ENCODE data around the gene CLCA2. TPM values are rescaled to one million over a fixed set of nuclear protein-coding genes. Genes with fewer than 3 reads are reported as not detected.

The CLCA2 gene
- polyA plus RNA-seq, 1 donor (not counting 4 experiments of a cell fraction or from before 2014, with no cell fraction given) = 407 TPM

GRCh38 chr1:86455073-86455472, 31.1 kb downstream of the CLCA2 start:
- Histone ChIP-seq H3K9me1 (ENCODE audit: control insufficient read depth, extremely low read depth, insufficient read depth, low read length) (no peaks in the 10 kb centered on the region), H3K27ac (ENCODE audit: control insufficient read depth, insufficient read depth, low read length) (no peak overlapping the region), H3K4me1 (ENCODE audit: control insufficient read depth, extremely low read depth, insufficient read depth, low read length) (no peaks in the 10 kb centered on the region), H3K9ac (ENCODE audit: control insufficient read depth, extremely low read depth, insufficient read depth, low read length) (no peak overlapping the region), H3K4me3 (ENCODE audit: control insufficient read depth in 2 of 3, extremely low read depth in 1 of 3, insufficient read depth in 2 of 3, low read depth in 1 of 3, low read length in 3 of 3) (no peak overlapping the region), H3K9me3 (ENCODE audit: control insufficient read depth, low read depth, low read length) (no peaks in the 10 kb centered on the region), H3K4me2 (ENCODE audit: control insufficient read depth, extremely low read depth, insufficient read depth, low read depth, low read length) (no peak overlapping the region), H2AFZ (ENCODE audit: control insufficient read depth, low read length) (no peak overlapping the region), H4K20me1 (ENCODE audit: control insufficient read depth, extremely low read depth, insufficient read depth, low read length) (no peaks in the 10 kb centered on the region), H3K79me2 (ENCODE audit: control insufficient read depth, insufficient read depth, low read length) (no peaks in the 10 kb centered on the region), H3K36me3 (ENCODE audit: control insufficient read depth in 2 of 2, extremely low read depth in 1 of 2, insufficient read depth in 2 of 2, low read length in 2 of 2) (peaks cover 15 to 18% of the 10 kb centered on the region in 2 experiments), H3K27me3 (ENCODE audit: control insufficient read depth, extremely low read depth, insufficient read depth, low read length) (no peaks in the 10 kb centered on the region)
- TF ChIP-seq, protein P1, sequence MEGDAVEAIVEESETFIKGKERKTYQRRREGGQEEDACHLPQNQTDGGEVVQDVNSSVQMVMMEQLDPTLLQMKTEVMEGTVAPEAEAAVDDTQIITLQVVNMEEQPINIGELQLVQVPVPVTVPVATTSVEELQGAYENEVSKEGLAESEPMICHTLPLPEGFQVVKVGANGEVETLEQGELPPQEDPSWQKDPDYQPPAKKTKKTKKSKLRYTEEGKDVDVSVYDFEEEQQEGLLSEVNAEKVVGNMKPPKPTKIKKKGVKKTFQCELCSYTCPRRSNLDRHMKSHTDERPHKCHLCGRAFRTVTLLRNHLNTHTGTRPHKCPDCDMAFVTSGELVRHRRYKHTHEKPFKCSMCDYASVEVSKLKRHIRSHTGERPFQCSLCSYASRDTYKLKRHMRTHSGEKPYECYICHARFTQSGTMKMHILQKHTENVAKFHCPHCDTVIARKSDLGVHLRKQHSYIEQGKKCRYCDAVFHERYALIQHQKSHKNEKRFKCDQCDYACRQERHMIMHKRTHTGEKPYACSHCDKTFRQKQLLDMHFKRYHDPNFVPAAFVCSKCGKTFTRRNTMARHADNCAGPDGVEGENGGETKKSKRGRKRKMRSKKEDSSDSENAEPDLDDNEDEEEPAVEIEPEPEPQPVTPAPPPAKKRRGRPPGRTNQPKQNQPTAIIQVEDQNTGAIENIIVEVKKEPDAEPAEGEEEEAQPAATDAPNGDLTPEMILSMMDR (optimal IDR thresholded peaks at IDR 0.05 in 1 of 3, IDR thresholded peaks at IDR 0.05 in 1 of 3, conservative IDR thresholded peaks at IDR 0.05 in 1 of 3; ENCODE audit: extremely low read depth in 1 of 3, insufficient read depth in 2 of 3, low read length in 3 of 3) = no peak
- no peak for TF ChIP-seq EZH2 (IDR thresholded peaks at IDR 0.05; ENCODE audit: low read length)
- dilution Hi-C loops (cut with MboI; ENCODE audit: extremely low pct_ligation_motif_present, low sequenced_read_pairs) = no loop called here
- no peak for DNase-seq (ENCODE audit: low read depth, low spot score)
- no peak for FAIRE-seq

DNA sequence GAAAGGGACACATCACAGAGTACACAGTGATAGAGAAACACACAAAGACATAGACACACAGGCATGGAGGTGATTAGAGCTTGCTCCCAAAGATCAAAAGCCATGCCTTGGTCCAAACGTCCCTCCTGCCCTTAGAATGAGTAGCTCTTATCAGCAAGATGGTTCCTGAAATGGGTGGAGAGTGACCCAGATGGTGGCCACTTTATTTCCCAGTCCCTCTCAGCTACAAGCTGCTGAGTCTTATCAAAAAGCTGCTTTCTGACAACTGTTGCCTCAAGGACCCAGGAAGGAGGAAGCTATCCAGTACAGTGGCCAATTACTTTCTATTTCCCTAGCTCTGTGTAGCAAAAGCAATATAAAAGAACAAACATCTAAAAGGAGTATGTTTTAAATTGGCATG, 37.0 kb downstream of the CLCA2 start:
- no peaks in the 10 kb centered on the region for H3K9me3 ChIP-seq (ENCODE audit: control insufficient read depth, low read depth, low read length)
- H3K36me3 ChIP-seq (ENCODE audit: control insufficient read depth in 2 of 2, extremely low read depth in 1 of 2, insufficient read depth in 2 of 2, low read length in 2 of 2) = peaks cover 0 to 2% of the 10 kb centered on the region in 2 experiments
- no peaks in the 10 kb centered on the region for H3K27me3 ChIP-seq (ENCODE audit: control insufficient read depth, extremely low read depth, insufficient read depth, low read length)
- no peaks in the 10 kb centered on the region for H3K4me1 ChIP-seq (ENCODE audit: control insufficient read depth, extremely low read depth, insufficient read depth, low read length)
- H3K79me2 ChIP-seq (ENCODE audit: control insufficient read depth, insufficient read depth, low read length) = no peaks in the 10 kb centered on the region
- H3K9ac ChIP-seq (ENCODE audit: control insufficient read depth, extremely low read depth, insufficient read depth, low read length) = no peak overlapping the region
- H3K27ac ChIP-seq (ENCODE audit: control insufficient read depth, insufficient read depth, low read length) = no peak overlapping the region
- dilution Hi-C loops (cut with MboI; ENCODE audit: extremely low pct_ligation_motif_present, low sequenced_read_pairs) = no loop called here
- no peak overlapping the region for H2AFZ ChIP-seq (ENCODE audit: control insufficient read depth, low read length)
- H4K20me1 ChIP-seq (ENCODE audit: control insufficient read depth, extremely low read depth, insufficient read depth, low read length) = no peaks in the 10 kb centered on the region
- no peak for TF ChIP-seq EZH2 (IDR thresholded peaks at IDR 0.05; ENCODE audit: low read length)
- TF ChIP-seq, protein P1 (optimal IDR thresholded peaks at IDR 0.05 in 1 of 3, IDR thresholded peaks at IDR 0.05 in 1 of 3, conservative IDR thresholded peaks at IDR 0.05 in 1 of 3; ENCODE audit: extremely low read depth in 1 of 3, insufficient read depth in 2 of 3, low read length in 3 of 3) = no peak
- H3K4me2 ChIP-seq (ENCODE audit: control insufficient read depth, extremely low read depth, insufficient read depth, low read depth, low read length) = no peak overlapping the region
- FAIRE-seq = no peak
- no peak overlapping the region for H3K4me3 ChIP-seq (ENCODE audit: control insufficient read depth in 2 of 3, extremely low read depth in 1 of 3, insufficient read depth in 2 of 3, low read depth in 1 of 3, low read length in 3 of 3)
- DNase-seq (ENCODE audit: low read depth, low spot score) = no peak
- H3K9me1 ChIP-seq (ENCODE audit: control insufficient read depth, extremely low read depth, insufficient read depth, low read length) = no peaks in the 10 kb centered on the region

Data from keratinocyte (primary cell).